ENCODE measurements around the gene CALML4. TPM values are rescaled to one million over a fixed set of nuclear protein-coding genes. Genes with fewer than 3 reads are reported as not detected.

CALML4 gene
- total RNA-seq, 3 donors from 2014 or later, result 5.3 to 7.9 (median 6.0) TPM

- intact Hi-C loops (cut with DNase I; ENCODE audit: low total_unique reads), result no loop called here
- DNase-seq (ENCODE audit: low spot score in 2 of 2), result peak in 1 of 2 donors; percentile 2
- no peak for TF ChIP-seq CTCF (IDR thresholded peaks at IDR 0.05)
- no peak for TF ChIP-seq POLR2AphosphoS5 (IDR thresholded peaks at IDR 0.05)
- TF ChIP-seq POLR2A (IDR thresholded peaks at IDR 0.05), result no peak
Measured at GRCh38 chr15:68220967-68221366, 15.8 kb upstream of the CALML4 start.

GRCh38 chr15:68220489-68220888 is 15.4 kb upstream of the CALML4 start:
- TF ChIP-seq POLR2AphosphoS5 (IDR thresholded peaks at IDR 0.05) (no peak), POLR2A (IDR thresholded peaks at IDR 0.05) (no peak), CTCF (IDR thresholded peaks at IDR 0.05) (no peak)
- no peaks in the 10 kb centered on the region for H3K27me3 ChIP-seq
- intact Hi-C loops (cut with DNase I; ENCODE audit: low total_unique reads), result no loop called here
- no peaks in the 10 kb centered on the region for H3K36me3 ChIP-seq
- no peak overlapping the region for H3K27ac ChIP-seq
- H3K4me1 ChIP-seq, result no peaks in the 10 kb centered on the region
- no peak overlapping the region for H3K4me3 ChIP-seq
- no peaks in the 10 kb centered on the region for H3K9me3 ChIP-seq
- peak in 1 of 2 donors; percentile 0 for DNase-seq (ENCODE audit: low spot score in 2 of 2)

More at GRCh38 chr15:68220967-68221366, 15.8 kb upstream of the CALML4 start:
- H3K36me3 ChIP-seq, result no peaks in the 10 kb centered on the region
- no peaks in the 10 kb centered on the region for H3K9me3 ChIP-seq
- no peak overlapping the region for H3K27ac ChIP-seq
- no peak overlapping the region for H3K4me3 ChIP-seq
- no peaks in the 10 kb centered on the region for H3K4me1 ChIP-seq
- H3K27me3 ChIP-seq, result no peaks in the 10 kb centered on the region

- no peak for DNase-seq (ENCODE audit: low spot score in 2 of 2)
- intact Hi-C loops (cut with DNase I; ENCODE audit: low total_unique reads), result no loop called here
Measured at GRCh38 chr15:68218847-68219798, 14.0 kb upstream of the CALML4 start.

GRCh38 chr15:68218331-68218730 is 13.2 kb upstream of the CALML4 start:
- Histone ChIP-seq H3K27me3 (no peaks in the 10 kb centered on the region), H3K27ac (no peak overlapping the region), H3K4me1 (no peaks in the 10 kb centered on the region), H3K9me3 (no peaks in the 10 kb centered on the region), H3K4me3 (no peak overlapping the region), H3K36me3 (no peaks in the 10 kb centered on the region)
- no peak for DNase-seq (ENCODE audit: low spot score in 2 of 2)
- TF ChIP-seq POLR2A (IDR thresholded peaks at IDR 0.05) (no peak), POLR2AphosphoS5 (IDR thresholded peaks at IDR 0.05) (no peak), CTCF (IDR thresholded peaks at IDR 0.05) (no peak)
- intact Hi-C loops (cut with DNase I; ENCODE audit: low total_unique reads), result no loop called here

More at GRCh38 chr15:68218847-68219798, 14.0 kb upstream of the CALML4 start:
- TF ChIP-seq CTCF (IDR thresholded peaks at IDR 0.05), result no peak
- Histone ChIP-seq H3K4me3 (no peak overlapping the region), H3K27me3 (no peaks in the 10 kb centered on the region), H3K4me1 (no peaks in the 10 kb centered on the region), H3K27ac (no peak overlapping the region), H3K9me3 (no peaks in the 10 kb centered on the region), H3K36me3 (no peaks in the 10 kb centered on the region)

- intact Hi-C loops (cut with DNase I; ENCODE audit: low total_unique reads), result no loop called here
Measured at GRCh38 chr15:68217341-68217740, 12.2 kb upstream of the CALML4 start.

More at GRCh38 chr15:68217341-68217740, 12.2 kb upstream of the CALML4 start:
- Histone ChIP-seq H3K4me3 (no peak overlapping the region), H3K27ac (no peak overlapping the region), H3K9me3 (no peaks in the 10 kb centered on the region), H3K27me3 (no peaks in the 10 kb centered on the region), H3K4me1 (no peaks in the 10 kb centered on the region), H3K36me3 (no peaks in the 10 kb centered on the region)
- no peak for DNase-seq (ENCODE audit: low spot score in 2 of 2)
- no peak for TF ChIP-seq POLR2AphosphoS5 (IDR thresholded peaks at IDR 0.05)
- no peak for TF ChIP-seq POLR2A (IDR thresholded peaks at IDR 0.05)
- no peak for TF ChIP-seq CTCF (IDR thresholded peaks at IDR 0.05)
